K562 (cell line): ENCODE data around the gene NPY4R.
"Not testable (repeated sequence)": the region's sequence is repeated elsewhere in the genome, so short reads cannot be mapped to it uniquely, and the experiment has no call there.

Experiments
- CEBPB ChIP-seq: fragments of 450-650 bp; IDR thresholded peaks from 2 replicates; pipeline ENCODE4 v1.6.1; 2016; ENCODE audit warnings: missing genetic modification characterization, missing compliant biosample characterization
- FOXK2 ChIP-seq, 2 experiments: fragments of 450-650 bp; IDR thresholded peaks in 1 of 2; conservative IDR thresholded peaks in 1 of 2; 2 replicates each; pipeline ENCODE4 v1.6.1; 2016; ENCODE audit warnings: low read depth in 2 of 2, mild to moderate bottlenecking in 1 of 2
- ILF3 ChIP-seq: fragments of 450-650 bp; IDR thresholded peaks from 2 replicates; pipeline ENCODE4 v1.6.1; 2018; ENCODE audit warnings: antibody characterized with exemption, mild to moderate bottlenecking, moderate library complexity, borderline replicate concordance
- MXI1 ChIP-seq: IDR thresholded peaks from 2 replicates; pipeline ENCODE4 v1.6.1; 2011; ENCODE audit warnings: low read depth, mild to moderate bottlenecking, improper control_type of control experiment, low read length
- NFIC ChIP-seq: fragments of 450-650 bp; IDR thresholded peaks from 2 replicates; pipeline ENCODE4 v1.6.1; 2017; ENCODE audit warnings: mild to moderate bottlenecking, inconsistent platforms
- U2AF2 ChIP-seq: fragments of 200-400 bp; formaldehyde crosslinking; optimal IDR thresholded peaks from 2 replicates; pipeline ENCODE3; 2017; ENCODE audit warnings: low read depth, mild to moderate bottlenecking, low read length
- ZKSCAN1 ChIP-seq: fragments of 150-350 bp; IDR thresholded peaks from 2 replicates; pipeline ENCODE4 v1.6.1; 2016; ENCODE audit warnings: low read depth, low read length
- ZNF263 ChIP-seq: sonication (generic); formaldehyde crosslinking; IDR thresholded peaks from 2 replicates; pipeline ENCODE4 v1.8.0; 2022; ENCODE audit warnings: mild to moderate bottlenecking, missing genetic modification reagents, borderline replicate concordance
- TF ChIP-seq, protein P1 (sequence below), 3 experiments: IDR thresholded peaks in 2 of 3; conservative IDR thresholded peaks in 1 of 3; 2 replicates each; pipeline ENCODE4 v1.5.1; 2011 to 2012; ENCODE audit warnings: low read length in 3 of 3, mild to moderate bottlenecking in 3 of 3, control low read depth in 2 of 3, improper control_type of control experiment in 1 of 3, inconsistent platforms in 1 of 3, low read depth in 1 of 3, mixed read lengths in 1 of 3, moderate library complexity in 1 of 3; ENCODE audit not compliant: insufficient read depth in 2 of 3
- TF ChIP-seq, protein P2 (sequence below), 2 experiments: IDR thresholded peaks; 2 replicates each; pipeline ENCODE4 v1.6.1; 2012; ENCODE audit warnings: improper control_type of control experiment in 2 of 2, low read depth in 2 of 2, low read length in 2 of 2, borderline replicate concordance in 1 of 2
- TF ChIP-seq, protein P3 (sequence below): fragments of 200-800 bp; sonication (Bioruptor generic); IDR thresholded peaks from 2 replicates; pipeline ENCODE4 v1.6.1; 2017; ENCODE audit warnings: missing genetic modification characterization, missing compliant biosample characterization

DNA sequence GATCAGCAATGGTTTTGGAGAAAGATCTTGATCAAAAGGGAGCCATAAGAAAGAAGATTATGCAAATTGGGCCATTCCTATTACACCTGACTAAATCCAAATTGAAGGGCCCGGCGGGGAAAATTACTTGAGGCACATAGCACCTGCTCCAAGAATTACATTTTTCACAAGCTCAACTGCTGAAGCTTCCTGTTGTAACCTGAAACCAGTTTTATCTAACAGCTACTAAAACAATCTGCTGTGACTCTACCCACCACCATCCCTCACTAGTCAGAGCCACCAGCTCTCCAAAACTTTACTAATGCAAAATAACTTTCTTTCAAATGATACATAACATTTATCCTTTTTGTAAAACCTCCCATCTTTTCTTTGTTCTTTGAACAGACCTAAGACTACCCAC is 20.7 kb upstream of the NPY4R start:
- not testable (repeated sequence) for TF ChIP-seq FOXK2 (conservative IDR thresholded peaks at IDR 0.05 in 1 of 2, IDR thresholded peaks at IDR 0.05 in 1 of 2; ENCODE audit: low read depth in 2 of 2); ILF3; ZNF263 (CRISPR knock-in tag); ZKSCAN1; MXI1; NFIC; CEBPB (tag); U2AF2
- TF ChIP-seq, protein P1, sequence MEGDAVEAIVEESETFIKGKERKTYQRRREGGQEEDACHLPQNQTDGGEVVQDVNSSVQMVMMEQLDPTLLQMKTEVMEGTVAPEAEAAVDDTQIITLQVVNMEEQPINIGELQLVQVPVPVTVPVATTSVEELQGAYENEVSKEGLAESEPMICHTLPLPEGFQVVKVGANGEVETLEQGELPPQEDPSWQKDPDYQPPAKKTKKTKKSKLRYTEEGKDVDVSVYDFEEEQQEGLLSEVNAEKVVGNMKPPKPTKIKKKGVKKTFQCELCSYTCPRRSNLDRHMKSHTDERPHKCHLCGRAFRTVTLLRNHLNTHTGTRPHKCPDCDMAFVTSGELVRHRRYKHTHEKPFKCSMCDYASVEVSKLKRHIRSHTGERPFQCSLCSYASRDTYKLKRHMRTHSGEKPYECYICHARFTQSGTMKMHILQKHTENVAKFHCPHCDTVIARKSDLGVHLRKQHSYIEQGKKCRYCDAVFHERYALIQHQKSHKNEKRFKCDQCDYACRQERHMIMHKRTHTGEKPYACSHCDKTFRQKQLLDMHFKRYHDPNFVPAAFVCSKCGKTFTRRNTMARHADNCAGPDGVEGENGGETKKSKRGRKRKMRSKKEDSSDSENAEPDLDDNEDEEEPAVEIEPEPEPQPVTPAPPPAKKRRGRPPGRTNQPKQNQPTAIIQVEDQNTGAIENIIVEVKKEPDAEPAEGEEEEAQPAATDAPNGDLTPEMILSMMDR (IDR thresholded peaks at IDR 0.05 in 2 of 3, conservative IDR thresholded peaks at IDR 0.05 in 1 of 3; ENCODE audit: insufficient read depth in 2 of 3, low read depth in 1 of 3, low read length in 3 of 3), result not testable (repeated sequence)
- TF ChIP-seq, protein P2, sequence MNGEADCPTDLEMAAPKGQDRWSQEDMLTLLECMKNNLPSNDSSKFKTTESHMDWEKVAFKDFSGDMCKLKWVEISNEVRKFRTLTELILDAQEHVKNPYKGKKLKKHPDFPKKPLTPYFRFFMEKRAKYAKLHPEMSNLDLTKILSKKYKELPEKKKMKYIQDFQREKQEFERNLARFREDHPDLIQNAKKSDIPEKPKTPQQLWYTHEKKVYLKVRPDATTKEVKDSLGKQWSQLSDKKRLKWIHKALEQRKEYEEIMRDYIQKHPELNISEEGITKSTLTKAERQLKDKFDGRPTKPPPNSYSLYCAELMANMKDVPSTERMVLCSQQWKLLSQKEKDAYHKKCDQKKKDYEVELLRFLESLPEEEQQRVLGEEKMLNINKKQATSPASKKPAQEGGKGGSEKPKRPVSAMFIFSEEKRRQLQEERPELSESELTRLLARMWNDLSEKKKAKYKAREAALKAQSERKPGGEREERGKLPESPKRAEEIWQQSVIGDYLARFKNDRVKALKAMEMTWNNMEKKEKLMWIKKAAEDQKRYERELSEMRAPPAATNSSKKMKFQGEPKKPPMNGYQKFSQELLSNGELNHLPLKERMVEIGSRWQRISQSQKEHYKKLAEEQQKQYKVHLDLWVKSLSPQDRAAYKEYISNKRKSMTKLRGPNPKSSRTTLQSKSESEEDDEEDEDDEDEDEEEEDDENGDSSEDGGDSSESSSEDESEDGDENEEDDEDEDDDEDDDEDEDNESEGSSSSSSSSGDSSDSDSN (IDR thresholded peaks at IDR 0.05; ENCODE audit: borderline replicate concordance in 1 of 2, low read depth in 2 of 2, low read length in 2 of 2), result not testable (repeated sequence)
- TF ChIP-seq, protein P3, sequence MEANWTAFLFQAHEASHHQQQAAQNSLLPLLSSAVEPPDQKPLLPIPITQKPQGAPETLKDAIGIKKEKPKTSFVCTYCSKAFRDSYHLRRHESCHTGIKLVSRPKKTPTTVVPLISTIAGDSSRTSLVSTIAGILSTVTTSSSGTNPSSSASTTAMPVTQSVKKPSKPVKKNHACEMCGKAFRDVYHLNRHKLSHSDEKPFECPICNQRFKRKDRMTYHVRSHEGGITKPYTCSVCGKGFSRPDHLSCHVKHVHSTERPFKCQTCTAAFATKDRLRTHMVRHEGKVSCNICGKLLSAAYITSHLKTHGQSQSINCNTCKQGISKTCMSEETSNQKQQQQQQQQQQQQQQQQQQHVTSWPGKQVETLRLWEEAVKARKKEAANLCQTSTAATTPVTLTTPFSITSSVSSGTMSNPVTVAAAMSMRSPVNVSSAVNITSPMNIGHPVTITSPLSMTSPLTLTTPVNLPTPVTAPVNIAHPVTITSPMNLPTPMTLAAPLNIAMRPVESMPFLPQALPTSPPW (CRISPR knock-in tag), result not testable (repeated sequence)
